ENCODE results near the gene PBX1.

Gene PBX1

DNA sequence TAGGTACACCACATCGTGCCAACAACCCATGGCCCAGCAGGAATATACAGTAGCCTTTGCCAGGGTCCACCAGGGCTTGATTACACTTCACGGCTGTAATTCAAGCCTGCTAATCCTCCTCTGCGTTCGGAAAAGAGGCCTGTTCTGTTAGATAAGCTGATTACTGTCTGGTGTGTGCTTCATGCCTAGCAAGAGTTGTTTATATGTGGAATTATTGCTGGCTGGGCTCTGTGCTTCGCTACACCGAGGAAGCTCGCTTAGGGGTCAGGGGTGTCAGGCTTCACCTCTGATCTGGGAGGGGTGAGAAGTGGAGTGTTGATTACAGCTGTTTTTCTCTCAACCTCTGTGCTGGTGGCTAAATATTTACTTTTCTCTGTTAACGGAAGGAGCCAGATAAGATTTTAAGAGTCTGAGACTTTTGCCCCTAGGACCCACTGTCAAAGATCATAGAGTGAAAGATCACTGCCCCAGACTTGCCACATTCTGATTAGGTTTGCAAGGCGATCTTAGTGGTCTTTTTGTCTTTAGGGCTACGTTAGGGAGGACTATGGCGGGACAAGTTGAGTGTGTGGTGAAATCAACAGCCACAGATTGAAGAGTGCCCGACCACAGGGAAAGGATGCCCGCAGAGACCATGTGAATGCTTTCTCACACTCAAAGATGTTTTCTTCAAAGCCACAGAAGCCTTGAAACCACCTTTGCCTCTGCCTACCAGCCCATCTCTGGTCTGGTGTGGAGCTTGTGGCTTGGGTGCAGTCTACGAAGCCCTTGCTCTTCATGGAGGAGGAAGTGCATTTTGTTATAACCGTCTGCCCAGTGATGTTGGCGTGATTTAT lies 216.1 kb downstream of the PBX1 start:
- no peaks in the 10 kb centered on the region for H3K27me3 ChIP-seq (ENCODE audit: control insufficient read depth, insufficient read depth, low read length)
- H3K36me3 ChIP-seq (ENCODE audit: control insufficient read depth, insufficient read depth, low read length): no peaks in the 10 kb centered on the region
- H3K4me3 ChIP-seq (ENCODE audit: low read depth, low read length): no peak overlapping the region
- no peak overlapping the region for H3K9ac ChIP-seq (ENCODE audit: low read depth, low read length)
- H3K9me3 ChIP-seq (ENCODE audit: control insufficient read depth, insufficient read depth, low read length): no peaks in the 10 kb centered on the region
- H3K4me1 ChIP-seq (ENCODE audit: control insufficient read depth, insufficient read depth, low read length): peaks cover 32% of the 10 kb centered on the region

DNA sequence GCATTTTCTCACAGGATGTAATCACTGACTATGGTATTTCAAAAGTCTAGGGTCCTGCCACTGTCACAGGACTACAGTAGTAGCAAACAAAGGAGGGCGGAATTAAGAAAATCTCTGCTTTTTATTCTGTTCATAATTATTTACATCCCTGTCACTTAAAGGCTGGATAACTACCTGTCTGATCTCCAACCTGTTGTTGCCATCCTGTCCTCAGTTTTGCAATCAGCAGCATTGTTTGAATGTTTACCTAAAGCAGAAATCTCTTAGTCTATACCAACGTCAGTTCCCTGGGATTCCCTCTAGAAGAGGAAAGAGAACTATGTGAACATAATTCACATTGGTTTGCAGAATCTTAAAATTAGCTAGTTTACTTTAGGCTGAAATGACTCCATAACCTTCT lies 218.5 kb downstream of the PBX1 start:
- H3K9ac ChIP-seq (ENCODE audit: low read depth, low read length): no peak overlapping the region
- H3K36me3 ChIP-seq (ENCODE audit: control insufficient read depth, insufficient read depth, low read length): no peaks in the 10 kb centered on the region
- H3K4me3 ChIP-seq (ENCODE audit: low read depth, low read length): no peak overlapping the region
- no peaks in the 10 kb centered on the region for H3K27me3 ChIP-seq (ENCODE audit: control insufficient read depth, insufficient read depth, low read length)
- no peaks in the 10 kb centered on the region for H3K9me3 ChIP-seq (ENCODE audit: control insufficient read depth, insufficient read depth, low read length)
- H3K4me1 ChIP-seq (ENCODE audit: control insufficient read depth, insufficient read depth, low read length): peaks cover 16% of the 10 kb centered on the region

DNA sequence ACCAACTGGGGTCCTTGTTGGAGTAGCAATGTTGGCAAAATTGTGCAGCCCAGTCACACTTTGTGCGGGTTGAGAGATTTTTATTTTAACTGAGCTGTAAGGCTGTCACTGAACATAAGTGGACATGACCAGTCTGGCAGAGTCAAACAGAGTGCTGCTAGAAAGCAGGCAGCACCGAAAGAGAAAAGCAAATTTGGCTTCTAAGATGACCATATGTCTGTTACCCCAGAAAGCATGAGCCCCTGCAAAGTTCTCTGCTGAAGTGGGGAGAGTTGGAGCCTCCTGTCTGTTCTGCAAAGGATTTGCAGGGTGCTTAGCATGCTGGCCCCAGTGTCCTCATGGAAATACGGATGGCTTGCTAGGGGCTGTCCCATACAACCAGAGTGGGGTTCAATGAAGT lies 220.4 kb downstream of the PBX1 start:
- H3K4me1 ChIP-seq (ENCODE audit: control insufficient read depth, insufficient read depth, low read length): peaks cover 7% of the 10 kb centered on the region
- no peaks in the 10 kb centered on the region for H3K36me3 ChIP-seq (ENCODE audit: control insufficient read depth, insufficient read depth, low read length)
- no peak overlapping the region for H3K9ac ChIP-seq (ENCODE audit: low read depth, low read length)
- no peak overlapping the region for H3K4me3 ChIP-seq (ENCODE audit: low read depth, low read length)
- H3K9me3 ChIP-seq (ENCODE audit: control insufficient read depth, insufficient read depth, low read length): no peaks in the 10 kb centered on the region
- no peaks in the 10 kb centered on the region for H3K27me3 ChIP-seq (ENCODE audit: control insufficient read depth, insufficient read depth, low read length)

DNA sequence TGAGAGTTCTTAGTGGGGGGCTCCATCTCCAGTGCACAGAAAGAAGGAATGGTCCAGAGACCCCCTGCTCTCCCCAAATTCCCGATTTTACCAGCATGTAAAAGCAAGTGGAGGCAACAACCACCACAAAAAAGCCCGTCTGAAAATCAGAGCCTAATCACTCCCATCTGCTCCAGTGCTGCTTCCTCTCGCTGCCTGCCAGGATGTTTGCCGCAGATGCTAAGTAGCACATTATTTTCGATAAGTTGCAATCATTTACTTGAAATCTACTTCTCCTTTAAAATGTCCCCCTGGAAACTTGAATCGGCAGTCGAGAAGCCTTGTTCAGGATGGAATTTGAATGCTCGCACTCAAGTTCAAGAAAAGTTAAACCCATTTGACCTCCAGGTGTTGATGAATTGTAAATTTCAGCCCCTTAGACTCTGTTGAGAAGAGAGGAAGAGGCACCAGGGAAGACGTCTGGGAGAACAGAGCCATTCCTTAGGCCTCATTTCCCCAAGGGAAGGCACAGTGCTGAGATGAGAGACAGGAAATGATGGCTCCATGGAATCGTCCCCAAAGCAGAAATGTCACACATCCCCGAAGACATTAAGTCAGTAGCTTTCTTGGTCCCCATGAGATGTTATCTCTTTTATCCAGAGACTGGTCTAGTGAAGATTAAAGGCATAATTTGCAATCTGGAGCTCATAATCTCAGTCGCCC lies 221.3 kb downstream of the PBX1 start:
- H3K36me3 ChIP-seq (ENCODE audit: control insufficient read depth, insufficient read depth, low read length): no peaks in the 10 kb centered on the region
- no peak overlapping the region for H3K4me3 ChIP-seq (ENCODE audit: low read depth, low read length)
- peaks cover 7% of the 10 kb centered on the region for H3K4me1 ChIP-seq (ENCODE audit: control insufficient read depth, insufficient read depth, low read length)
- H3K27me3 ChIP-seq (ENCODE audit: control insufficient read depth, insufficient read depth, low read length): no peaks in the 10 kb centered on the region
- no peak overlapping the region for H3K9ac ChIP-seq (ENCODE audit: low read depth, low read length)
- no peaks in the 10 kb centered on the region for H3K9me3 ChIP-seq (ENCODE audit: control insufficient read depth, insufficient read depth, low read length)

DNA sequence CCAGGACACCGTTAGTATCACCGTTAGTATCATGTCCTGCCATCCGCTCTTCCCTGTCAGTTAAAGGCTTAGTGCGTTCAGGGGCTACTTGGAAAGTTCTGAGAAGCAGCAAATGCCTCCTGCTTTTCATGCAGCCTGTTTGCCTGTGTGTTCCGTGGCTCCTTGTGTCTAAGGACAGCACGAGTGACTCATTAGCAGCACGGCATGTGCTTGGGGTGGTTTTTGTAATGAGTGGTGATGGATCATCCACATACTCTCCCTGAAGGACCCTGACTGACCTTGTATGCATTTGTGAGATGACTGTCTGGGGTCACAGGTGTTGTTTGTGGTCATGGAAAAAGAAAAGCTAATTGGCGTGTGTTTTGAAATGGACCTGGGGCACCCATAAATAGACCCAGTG lies 221.9 kb downstream of the PBX1 start:
- Histone ChIP-seq H3K36me3 (ENCODE audit: control insufficient read depth, insufficient read depth, low read length) (no peaks in the 10 kb centered on the region), H3K9me3 (ENCODE audit: control insufficient read depth, insufficient read depth, low read length) (no peaks in the 10 kb centered on the region), H3K4me3 (ENCODE audit: low read depth, low read length) (no peak overlapping the region), H3K27me3 (ENCODE audit: control insufficient read depth, insufficient read depth, low read length) (no peaks in the 10 kb centered on the region), H3K4me1 (ENCODE audit: control insufficient read depth, insufficient read depth, low read length) (peaks cover 7% of the 10 kb centered on the region), H3K9ac (ENCODE audit: low read depth, low read length) (no peak overlapping the region)

DNA sequence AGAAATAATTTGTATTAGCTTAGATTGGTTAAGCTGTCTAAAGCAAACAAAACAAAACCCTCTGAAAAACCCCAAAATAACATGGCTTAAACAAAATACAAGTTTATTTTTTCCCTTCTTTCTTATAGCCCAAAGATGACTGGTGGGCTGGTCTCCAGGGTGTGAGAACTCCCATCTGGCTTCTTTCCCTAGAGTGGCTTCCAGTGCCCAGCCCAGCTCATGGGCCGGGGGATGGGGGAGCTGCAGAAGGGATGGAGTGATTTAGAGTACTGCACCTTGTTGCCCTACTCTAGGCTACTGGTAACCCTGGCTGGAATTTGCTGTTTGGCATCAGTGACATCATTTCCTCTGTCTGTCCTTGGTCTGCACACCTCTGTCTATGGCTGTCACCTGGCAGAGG lies 223.0 kb downstream of the PBX1 start:
- H3K9ac ChIP-seq (ENCODE audit: low read depth, low read length): no peak overlapping the region
- peaks cover 10% of the 10 kb centered on the region for H3K4me1 ChIP-seq (ENCODE audit: control insufficient read depth, insufficient read depth, low read length)
- H3K27me3 ChIP-seq (ENCODE audit: control insufficient read depth, insufficient read depth, low read length): no peaks in the 10 kb centered on the region
- no peak overlapping the region for H3K4me3 ChIP-seq (ENCODE audit: low read depth, low read length)
- H3K36me3 ChIP-seq (ENCODE audit: control insufficient read depth, insufficient read depth, low read length): no peaks in the 10 kb centered on the region
- H3K9me3 ChIP-seq (ENCODE audit: control insufficient read depth, insufficient read depth, low read length): no peaks in the 10 kb centered on the region

DNA sequence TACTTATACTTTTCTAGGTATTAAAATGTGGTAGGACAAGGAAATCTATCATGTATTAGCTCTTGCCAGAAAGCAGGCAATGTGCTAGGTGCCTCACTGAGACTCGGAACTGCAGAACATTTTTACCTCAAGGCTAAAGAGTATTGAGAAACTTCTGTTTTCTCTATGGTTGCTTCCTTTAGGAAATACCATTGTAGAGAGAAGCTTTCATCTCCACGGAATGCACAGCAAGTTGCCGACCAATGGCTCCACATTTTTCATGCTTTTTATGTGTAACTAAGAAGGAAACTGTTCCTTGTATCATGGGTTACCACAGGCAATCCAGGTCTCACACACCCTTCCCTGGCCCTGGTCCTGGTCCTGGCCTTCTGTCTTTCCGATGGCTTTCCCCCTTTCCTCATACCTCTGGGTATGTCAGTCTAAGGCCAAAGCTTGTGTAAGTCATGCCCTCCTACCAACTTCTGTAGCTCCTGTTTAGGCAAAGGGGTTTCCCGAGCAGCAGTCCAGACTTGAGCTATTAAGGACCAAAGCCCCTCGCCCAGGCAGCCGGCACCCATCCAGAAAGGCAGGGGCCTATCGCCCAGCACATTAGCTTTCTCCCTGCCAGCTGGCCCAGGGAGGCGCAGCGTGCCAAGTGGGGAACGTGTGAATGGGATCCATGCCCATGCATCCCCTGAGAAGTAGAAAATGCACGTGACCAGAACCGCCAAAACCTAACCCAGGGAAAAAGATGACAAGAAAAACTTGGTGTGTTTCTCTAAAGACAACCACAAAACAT lies 225.0 kb downstream of the PBX1 start:
- Histone ChIP-seq H3K9me3 (ENCODE audit: control insufficient read depth, insufficient read depth, low read length) (no peaks in the 10 kb centered on the region), H3K27me3 (ENCODE audit: control insufficient read depth, insufficient read depth, low read length) (no peaks in the 10 kb centered on the region), H3K4me3 (ENCODE audit: low read depth, low read length) (no peak overlapping the region), H3K4me1 (ENCODE audit: control insufficient read depth, insufficient read depth, low read length) (peaks cover 24% of the 10 kb centered on the region), H3K9ac (ENCODE audit: low read depth, low read length) (no peak overlapping the region), H3K36me3 (ENCODE audit: control insufficient read depth, insufficient read depth, low read length) (no peaks in the 10 kb centered on the region)

DNA sequence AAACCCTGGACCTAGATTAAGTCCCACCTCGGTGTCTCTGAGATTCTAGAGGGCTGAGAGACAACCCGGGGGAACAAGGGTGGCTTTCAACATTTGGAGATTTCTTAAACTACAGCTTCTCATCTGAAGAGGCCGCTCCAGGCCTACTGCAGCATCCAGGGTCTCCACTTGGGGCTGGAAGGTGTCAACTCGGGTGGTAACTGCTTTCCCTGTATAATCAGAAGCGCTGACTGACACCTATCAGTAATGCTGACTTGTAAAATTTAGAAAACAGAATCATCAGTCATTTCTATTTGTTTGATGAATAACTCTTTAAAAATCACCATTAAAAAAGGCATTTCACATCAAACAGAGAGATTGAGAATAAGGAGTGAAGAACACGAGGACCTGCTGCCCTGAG lies 226.0 kb downstream of the PBX1 start:
- Histone ChIP-seq H3K9me3 (ENCODE audit: control insufficient read depth, insufficient read depth, low read length) (no peaks in the 10 kb centered on the region), H3K9ac (ENCODE audit: low read depth, low read length) (no peak overlapping the region), H3K36me3 (ENCODE audit: control insufficient read depth, insufficient read depth, low read length) (no peaks in the 10 kb centered on the region), H3K4me3 (ENCODE audit: low read depth, low read length) (no peak overlapping the region), H3K4me1 (ENCODE audit: control insufficient read depth, insufficient read depth, low read length) (peaks cover 26% of the 10 kb centered on the region), H3K27me3 (ENCODE audit: control insufficient read depth, insufficient read depth, low read length) (no peaks in the 10 kb centered on the region)

DNA sequence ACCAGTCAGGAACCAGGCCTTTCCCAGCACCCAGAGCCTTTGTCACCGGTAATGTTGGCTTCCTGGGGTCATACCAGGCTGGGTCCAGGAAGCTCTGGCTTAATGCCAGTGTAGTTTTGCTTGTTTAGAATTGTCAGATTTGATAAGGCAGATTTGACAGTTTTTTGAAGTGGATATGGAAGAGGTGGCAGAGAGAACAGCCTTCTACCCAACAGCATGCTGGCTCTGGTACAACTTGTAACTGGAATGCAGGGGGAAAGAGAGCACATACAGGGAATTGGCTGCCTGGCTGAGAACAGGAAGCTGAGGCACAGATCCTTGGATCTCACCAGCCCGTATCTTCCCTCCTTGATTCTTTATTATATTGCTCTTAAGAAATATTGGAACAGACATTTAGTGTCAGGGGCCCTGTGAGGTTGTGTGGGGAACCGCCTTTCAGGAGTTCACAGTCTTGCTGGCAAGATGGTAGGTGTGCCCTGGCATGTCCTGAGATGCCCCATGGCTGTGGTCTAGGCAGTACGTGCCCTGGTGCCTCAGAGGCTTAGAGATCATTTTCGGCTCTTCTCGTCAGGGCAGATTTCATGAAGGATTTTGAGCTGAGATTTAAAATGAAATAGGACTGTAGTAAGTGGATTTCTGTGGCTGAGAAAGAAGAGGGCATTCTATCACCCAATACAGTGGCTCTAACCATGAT lies 227.0 kb downstream of the PBX1 start:
- H3K9me3 ChIP-seq (ENCODE audit: control insufficient read depth, insufficient read depth, low read length): no peaks in the 10 kb centered on the region
- peaks cover 19% of the 10 kb centered on the region for H3K4me1 ChIP-seq (ENCODE audit: control insufficient read depth, insufficient read depth, low read length)
- H3K4me3 ChIP-seq (ENCODE audit: low read depth, low read length): no peak overlapping the region
- H3K27me3 ChIP-seq (ENCODE audit: control insufficient read depth, insufficient read depth, low read length): no peaks in the 10 kb centered on the region
- H3K9ac ChIP-seq (ENCODE audit: low read depth, low read length): no peak overlapping the region
- no peaks in the 10 kb centered on the region for H3K36me3 ChIP-seq (ENCODE audit: control insufficient read depth, insufficient read depth, low read length)

DNA sequence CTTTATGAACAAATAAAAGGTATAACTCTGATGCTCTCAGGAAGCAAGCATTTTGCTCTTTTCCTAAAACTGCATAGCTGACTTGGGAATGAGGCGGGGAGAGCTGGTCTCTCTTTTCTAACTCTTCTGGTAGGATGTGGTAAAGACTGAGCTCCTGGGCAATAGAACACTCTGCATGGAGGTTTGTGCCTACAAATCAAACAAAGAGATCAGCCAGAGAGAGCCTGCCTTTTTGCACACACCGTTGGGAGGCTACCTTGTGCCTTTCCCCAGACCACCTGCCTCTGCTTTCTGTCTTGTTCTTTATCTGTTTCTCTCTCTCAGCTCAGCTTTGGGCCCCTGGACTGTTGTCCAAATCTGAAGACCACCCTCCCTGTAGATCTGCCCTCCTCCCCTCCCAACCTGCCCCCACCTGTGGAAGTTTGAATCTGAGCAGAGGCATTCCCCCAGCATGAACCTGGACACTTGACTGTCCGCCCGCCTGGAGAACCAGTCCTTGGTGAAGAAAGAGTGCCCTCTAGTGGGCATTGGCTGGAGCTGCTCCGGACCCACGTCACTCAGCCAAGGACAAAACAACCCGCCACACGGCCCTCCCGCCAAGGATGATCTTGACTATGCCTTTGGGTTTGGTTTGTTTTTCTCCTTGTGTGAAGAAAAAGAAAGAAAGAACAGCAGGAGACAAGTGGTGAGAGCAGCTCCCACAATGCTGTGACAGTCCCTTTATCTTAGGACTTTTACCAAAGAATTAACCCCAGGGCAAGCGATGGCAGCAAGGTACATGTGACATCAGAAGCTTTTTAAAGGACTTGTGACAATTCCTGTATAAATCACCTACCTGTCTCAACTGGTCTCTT lies 228.2 kb downstream of the PBX1 start:
- Histone ChIP-seq H3K9me3 (ENCODE audit: control insufficient read depth, insufficient read depth, low read length) (no peaks in the 10 kb centered on the region), H3K36me3 (ENCODE audit: control insufficient read depth, insufficient read depth, low read length) (no peaks in the 10 kb centered on the region), H3K4me3 (ENCODE audit: low read depth, low read length) (no peak overlapping the region), H3K27me3 (ENCODE audit: control insufficient read depth, insufficient read depth, low read length) (no peaks in the 10 kb centered on the region), H3K9ac (ENCODE audit: low read depth, low read length) (no peak overlapping the region), H3K4me1 (ENCODE audit: control insufficient read depth, insufficient read depth, low read length) (peaks cover 19% of the 10 kb centered on the region)

DNA sequence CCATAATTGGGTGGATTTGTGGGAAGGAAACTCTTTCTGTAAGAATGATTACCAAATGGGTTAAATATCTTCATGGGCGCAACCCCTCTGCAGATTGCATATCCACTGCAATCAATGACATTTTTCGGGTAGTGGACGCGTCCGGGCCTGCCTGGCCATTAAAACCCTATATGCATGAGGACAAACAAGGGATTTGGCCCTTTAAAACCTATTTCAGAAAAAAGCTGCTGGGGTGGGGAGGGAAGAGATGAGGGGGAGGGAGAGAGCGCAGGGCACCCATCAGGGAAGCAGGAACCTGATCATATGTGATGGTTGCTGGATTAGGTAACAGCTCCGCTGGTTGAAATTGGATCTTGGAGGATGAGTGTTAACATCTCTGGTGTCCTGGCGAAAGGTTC lies 228.8 kb downstream of the PBX1 start:
- no peaks in the 10 kb centered on the region for H3K36me3 ChIP-seq (ENCODE audit: control insufficient read depth, insufficient read depth, low read length)
- H3K4me3 ChIP-seq (ENCODE audit: low read depth, low read length): no peak overlapping the region

More for the DNA sequence above, 228.8 kb downstream of the PBX1 start:
- Histone ChIP-seq H3K4me1 (ENCODE audit: control insufficient read depth, insufficient read depth, low read length) (peaks cover 19% of the 10 kb centered on the region), H3K9ac (ENCODE audit: low read depth, low read length) (no peak overlapping the region), H3K27me3 (ENCODE audit: control insufficient read depth, insufficient read depth, low read length) (no peaks in the 10 kb centered on the region), H3K9me3 (ENCODE audit: control insufficient read depth, insufficient read depth, low read length) (no peaks in the 10 kb centered on the region)

Measured in iPS-15b (cell line).